ENCODE results near the gene KBTBD12. TPM values are rescaled to one million over a fixed set of nuclear protein-coding genes. Genes with fewer than 3 reads are reported as not detected.
"Not testable (repeated sequence)": the region's sequence is repeated elsewhere in the genome, so short reads cannot be mapped to it uniquely, and the experiment has no call there.

Gene KBTBD12
- 3.1 TPM for total RNA-seq

- DNase-seq = no peak
Measured at GRCh38 chr3:127915115-127915936, at the start of gene KBTBD12. TSS of gene KBTBD12 (plus strand) at chr3:127915232. CDS start at chr3:127923062, 7,830 bp downstream.

- no peak for DNase-seq
Measured at GRCh38 chr3:127865941-127866340, 49.1 kb upstream of the KBTBD12 start.

- DNase-seq = no peak
Measured at GRCh38 chr3:127867412-127867811, 47.6 kb upstream of the KBTBD12 start.

- no peak for DNase-seq
Measured at GRCh38 chr3:127867986-127868385, 47.0 kb upstream of the KBTBD12 start.

- DNase-seq = no peak
Measured at GRCh38 chr3:127870156-127870555, 44.9 kb upstream of the KBTBD12 start.

- not testable (repeated sequence) for DNase-seq
Measured at GRCh38 chr3:127874097-127874496, 40.9 kb upstream of the KBTBD12 start.

GRCh38 chr3:127881586-127881985, 33.4 kb upstream of the KBTBD12 start:
- no peak for DNase-seq

GRCh38 chr3:127884041-127884440, 31.0 kb upstream of the KBTBD12 start:
- no peak for DNase-seq

- DNase-seq = no peak
Measured at GRCh38 chr3:127886231-127886955, 28.6 kb upstream of the KBTBD12 start.

GRCh38 chr3:127886956-127887231, 28.1 kb upstream of the KBTBD12 start:
- DNase-seq = no peak

- DNase-seq = no peak
Measured at GRCh38 chr3:127887321-127887720, 27.7 kb upstream of the KBTBD12 start.

GRCh38 chr3:127888156-127888555, 26.9 kb upstream of the KBTBD12 start:
- DNase-seq = no peak

GRCh38 chr3:127888564-127889107, 26.4 kb upstream of the KBTBD12 start:
- DNase-seq = no peak

GRCh38 chr3:127889461-127889863, 25.6 kb upstream of the KBTBD12 start:
- no peak for DNase-seq

GRCh38 chr3:127889976-127890650, 24.9 kb upstream of the KBTBD12 start:
- DNase-seq = no peak

GRCh38 chr3:127890651-127891290, 24.3 kb upstream of the KBTBD12 start:
- DNase-seq = not testable (repeated sequence)

- DNase-seq = no peak
Measured at GRCh38 chr3:127894481-127894880, 20.6 kb upstream of the KBTBD12 start.

- DNase-seq = no peak
Measured at GRCh38 chr3:127899200-127899599, 15.8 kb upstream of the KBTBD12 start.

GRCh38 chr3:127899766-127900165, 15.3 kb upstream of the KBTBD12 start:
- DNase-seq = no peak

GRCh38 chr3:127900536-127900935, 14.5 kb upstream of the KBTBD12 start:
- no peak for DNase-seq

GRCh38 chr3:127902486-127902885, 12.5 kb upstream of the KBTBD12 start:
- DNase-seq = no peak

- DNase-seq = no peak
Measured at GRCh38 chr3:127903611-127904375, 11.2 kb upstream of the KBTBD12 start.

Data from skin of body (tissue), 2 donors.